NCI-H526 treated with DMSO at 0.1 percent for 48 hours (cell line): ENCODE data around the gene GNA15.

Experiments
- DNase-seq: peaks from one replicate; lab custom pipeline; 2025; lab: John Stamatoyannopoulos, UW

GNA15 gene

DNA sequence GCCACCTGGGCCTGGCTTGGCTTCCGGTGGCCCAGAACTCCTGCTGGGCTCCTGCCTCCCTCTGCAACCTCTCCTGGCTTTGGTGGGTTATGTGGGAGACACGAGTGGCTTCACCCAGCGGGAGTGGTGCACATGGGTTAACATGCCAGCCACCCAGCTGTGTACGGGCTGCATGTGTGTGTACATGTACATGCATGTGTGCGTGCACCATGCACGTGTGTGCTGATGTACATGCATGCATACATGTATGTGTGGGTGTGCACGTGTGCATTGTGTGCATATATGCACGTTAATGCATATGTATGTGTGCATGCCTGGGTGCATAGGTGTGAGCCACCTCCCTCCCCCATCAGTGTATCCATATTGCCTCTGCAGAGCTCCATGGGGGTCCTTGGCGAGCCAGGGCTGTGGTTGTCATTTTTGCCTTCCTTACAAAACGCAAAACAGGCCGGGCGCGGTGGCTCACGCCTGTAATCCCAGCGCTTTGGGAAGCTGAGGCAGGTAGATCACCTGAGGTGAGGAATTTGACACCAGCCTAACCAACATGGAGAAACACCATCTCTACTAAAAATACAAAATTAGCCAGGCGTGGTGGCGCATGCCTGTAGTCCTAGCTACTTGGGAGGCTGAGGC lies 29.2 kb upstream of the GNA15 start:
- no peak for DNase-seq

DNA sequence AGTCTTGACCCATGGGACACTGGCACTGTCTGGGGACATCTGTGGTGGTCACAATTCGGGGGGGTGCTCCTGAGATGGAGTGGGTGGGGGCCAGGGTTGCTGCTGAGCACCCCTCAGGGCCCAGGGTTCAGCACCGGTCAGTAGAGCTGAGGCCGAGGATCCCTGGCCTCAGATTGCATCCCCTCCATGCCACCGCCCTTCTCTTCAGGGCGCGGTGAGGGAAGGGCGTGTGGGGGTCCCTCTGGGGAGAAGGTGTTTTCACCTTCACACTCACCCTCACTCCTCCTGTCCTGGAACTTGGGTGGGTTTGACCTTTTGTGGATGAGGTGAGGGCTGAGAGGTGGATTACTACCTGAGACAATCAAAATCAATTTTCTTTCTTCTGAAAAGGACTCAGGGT lies 28.2 kb upstream of the GNA15 start:
- no peak for DNase-seq

DNA sequence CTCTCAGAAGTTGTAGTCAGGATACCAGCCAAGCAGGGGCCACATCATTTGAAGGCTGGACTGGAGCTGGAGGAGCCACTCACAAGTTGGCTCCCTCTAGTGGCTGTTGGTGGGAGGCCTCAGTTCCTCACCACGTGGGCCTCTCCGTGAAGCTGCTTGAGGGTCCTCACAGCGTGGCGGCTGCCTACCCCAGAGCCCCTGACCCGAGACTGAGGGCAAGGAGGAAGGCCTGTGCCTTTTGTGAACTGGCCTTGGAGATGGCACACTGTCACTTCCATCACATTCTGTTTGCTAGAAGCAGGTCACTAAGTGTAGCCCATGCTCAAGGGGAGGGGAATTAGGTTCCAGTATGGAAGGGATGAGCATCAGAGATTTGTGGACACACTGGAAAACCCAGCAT lies 27.1 kb upstream of the GNA15 start:
- DNase-seq = no peak

DNA sequence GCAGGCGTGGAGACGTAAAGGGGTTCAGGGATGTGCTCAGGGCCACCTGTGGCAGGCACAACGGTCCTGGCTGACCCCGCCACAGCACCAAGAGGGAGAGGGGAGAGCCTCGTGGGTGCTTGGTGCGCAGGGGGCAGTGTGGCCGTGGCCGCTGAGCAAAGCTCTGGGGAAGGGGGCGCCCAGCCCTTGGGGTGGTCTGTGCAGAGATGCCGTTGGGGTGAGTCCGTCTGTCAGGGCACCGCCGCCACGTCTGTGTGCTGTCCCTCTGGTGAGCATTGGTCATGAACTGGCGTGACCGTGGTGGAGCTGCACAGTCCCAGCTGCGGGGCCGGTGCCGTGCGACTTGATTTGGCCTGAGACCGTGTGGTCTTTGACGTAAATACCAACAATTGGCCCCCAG lies 26.3 kb upstream of the GNA15 start:
- DNase-seq = no peak

DNA sequence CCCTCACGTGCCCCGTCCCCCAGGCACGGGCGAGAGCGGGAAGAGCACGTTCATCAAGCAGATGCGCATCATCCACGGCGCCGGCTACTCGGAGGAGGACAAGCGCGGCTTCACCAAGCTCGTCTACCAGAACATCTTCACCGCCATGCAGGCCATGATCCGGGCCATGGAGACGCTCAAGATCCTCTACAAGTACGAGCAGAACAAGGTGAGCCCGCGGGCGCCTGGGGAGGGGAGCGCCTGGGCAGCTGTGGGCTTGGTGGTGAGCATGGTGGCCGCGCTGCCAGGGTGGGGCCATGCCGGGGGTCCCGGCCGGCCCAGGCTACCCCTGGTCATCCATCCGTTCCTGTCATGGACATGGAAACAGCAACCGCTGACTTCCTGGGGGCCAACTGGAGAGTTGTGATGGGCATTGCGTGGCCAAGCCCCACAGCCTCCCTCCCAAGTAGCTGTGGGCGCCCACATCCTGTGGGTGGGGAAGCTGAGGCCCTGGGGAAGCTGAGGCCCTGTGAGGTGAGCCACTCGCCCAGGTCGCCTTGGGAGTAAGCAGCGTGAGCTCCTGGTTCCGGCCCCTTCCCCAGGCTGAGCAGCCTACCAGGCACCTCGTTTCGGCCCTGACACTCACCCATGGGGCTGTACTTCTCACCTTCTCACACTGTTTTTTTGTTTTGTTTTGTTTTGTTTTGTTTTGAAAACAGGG lies 25.6 kb upstream of the GNA15 start:
- no peak for DNase-seq

DNA sequence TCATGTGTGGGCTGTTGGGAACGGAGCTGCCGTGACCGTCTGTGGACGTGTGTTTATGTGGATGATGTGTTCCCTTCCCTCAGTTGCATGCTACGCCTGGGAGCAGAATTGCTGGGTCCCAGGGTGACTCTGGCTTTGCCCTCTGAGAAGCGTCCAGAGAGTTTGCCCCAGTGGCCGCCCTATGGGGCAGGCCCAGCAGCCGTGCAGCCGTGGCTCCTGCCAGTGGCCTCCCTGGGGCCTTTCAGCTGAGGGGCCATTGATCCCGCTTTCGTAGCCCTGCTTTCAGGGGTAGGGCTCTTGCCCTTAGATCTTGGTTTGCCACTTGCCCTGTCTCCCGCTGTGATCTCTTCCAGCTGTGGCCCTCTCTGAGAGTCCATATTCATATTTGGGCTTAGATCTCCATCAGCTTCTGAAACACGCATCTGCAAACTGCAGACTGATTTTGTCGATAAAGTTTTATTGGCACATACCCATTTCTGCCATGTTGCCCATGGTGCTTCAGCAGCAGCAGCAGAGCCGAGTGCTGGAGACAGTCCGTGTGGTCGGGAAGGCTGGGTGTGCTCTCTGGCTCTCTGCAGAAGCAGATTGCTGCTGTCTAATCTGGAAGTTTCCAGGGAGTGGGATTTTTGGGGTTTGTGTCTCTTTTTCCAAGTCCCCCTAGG lies 24.1 kb upstream of the GNA15 start:
- no peak for DNase-seq

DNA sequence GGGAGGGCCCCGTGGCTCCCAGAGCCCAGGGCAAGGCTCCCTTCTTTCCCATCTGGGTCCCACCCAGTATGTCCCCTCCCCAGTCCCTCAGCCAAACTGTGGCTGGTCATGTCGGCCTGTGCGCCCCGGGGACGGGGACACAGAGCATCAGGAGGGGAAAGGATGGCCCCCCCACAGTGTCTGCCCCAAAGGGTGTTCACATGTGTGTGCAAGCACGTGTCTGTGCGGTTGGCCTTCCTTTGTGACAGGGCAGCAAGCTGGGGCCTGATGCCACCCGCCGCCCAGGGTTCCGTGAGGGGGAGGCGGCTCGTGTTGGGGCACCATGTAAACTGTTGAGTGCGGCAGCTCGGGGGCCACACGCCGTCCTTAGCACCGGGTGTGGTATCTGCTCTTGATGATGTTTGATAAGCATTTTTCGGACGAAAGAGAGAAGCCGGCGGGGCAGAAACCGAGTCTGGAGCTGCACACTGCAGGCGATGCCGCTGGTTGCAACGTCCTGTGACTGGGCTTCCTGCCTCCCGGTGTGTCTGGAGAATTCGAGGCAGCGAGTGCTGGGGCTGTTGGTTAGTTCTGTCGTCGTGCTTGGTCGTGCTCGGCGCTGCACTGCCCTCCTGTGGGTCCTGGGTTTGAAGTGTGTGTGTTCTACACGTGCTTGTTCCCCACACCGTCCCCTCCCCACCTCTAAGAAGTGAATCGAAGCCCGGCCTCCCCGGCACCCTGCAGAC lies 23.3 kb upstream of the GNA15 start:
- no peak for DNase-seq

DNA sequence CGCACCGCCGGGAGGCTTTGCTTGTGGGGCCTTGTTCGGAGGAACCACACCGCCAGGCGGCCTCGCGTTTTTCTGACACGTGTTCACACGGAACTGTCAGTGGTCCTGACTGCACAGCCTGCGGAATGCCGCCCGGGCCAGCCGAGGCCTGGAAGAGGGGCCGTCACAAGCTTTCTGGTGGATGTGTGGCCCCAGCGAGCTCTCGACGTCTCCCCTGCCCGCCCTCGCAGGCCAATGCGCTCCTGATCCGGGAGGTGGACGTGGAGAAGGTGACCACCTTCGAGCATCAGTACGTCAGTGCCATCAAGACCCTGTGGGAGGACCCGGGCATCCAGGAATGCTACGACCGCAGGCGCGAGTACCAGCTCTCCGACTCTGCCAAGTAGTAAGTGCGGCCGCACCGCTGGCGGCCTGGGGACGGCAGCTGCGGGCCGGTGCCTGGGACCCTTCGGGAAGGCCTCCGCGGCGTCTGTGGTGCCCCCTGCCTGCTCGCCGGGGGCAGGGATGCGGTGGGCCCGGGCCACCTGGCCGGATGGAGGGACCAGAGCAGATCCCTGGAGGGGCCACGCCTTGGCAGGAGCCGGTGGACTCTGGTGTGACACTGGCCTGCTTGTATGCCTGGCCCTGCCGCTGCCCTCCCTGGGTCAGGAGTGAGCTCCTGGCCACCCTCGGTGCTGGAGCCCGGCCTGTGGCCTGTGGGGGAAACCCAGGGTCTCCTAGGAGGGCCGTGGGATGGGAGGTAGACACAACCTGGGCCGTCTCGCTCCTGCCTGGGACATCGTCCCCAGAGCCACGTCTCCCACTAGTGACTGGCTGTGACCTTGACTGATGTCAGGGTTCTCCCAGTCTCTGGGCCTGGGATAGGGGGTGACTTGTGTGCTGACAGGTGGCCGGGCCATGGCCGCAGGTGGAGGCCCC lies 22.5 kb upstream of the GNA15 start:
- no peak for DNase-seq

DNA sequence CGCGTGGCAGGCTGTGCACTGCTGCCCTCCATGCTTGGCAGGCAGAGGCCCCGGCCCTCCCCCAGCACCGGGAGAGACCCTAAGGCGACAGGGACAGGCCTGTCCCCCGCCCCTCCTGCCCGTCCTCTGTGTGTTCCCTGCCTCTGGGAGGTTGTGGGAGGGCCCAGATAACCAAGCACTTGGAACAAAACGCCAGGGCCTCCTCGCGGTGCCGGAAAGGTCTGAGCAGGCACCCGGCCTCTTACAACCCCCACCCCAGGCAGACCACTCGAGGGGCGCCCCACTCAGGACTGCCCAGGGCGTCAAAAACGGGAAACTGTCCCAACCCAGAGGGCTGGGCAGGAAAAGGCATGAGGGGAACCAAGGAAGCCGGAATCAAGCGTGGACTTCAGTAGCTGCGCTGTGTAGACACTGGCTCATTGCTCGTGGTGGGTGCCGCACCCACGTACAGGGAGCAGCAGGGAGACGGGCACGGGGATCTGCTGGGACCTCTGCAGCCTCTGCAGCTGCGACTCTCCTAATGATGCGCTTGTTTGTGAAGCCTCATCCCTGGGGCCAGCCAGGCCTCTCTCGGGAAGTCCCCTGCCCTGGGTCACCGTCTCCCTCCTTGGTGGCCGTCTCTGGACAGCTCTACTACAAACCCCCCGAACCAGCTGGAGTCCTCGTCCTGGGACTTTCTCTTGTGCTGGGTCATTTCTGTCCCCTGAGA lies 21.7 kb upstream of the GNA15 start:
- DNase-seq = no peak

DNA sequence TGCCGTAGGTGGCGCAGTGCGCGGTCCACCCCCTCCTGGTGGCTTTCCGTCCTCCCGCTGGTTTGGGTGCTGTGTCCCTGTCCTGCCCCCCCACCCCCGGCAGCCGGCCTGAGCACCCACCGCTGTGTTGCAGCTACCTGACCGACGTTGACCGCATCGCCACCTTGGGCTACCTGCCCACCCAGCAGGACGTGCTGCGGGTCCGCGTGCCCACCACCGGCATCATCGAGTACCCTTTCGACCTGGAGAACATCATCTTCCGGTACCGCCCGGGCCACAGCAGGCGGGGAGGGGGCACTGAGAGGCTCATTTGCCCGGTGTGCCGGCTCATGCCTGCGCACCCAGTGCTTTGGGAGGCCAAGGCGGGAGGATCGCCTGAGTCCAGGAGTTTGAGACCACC lies 21.0 kb upstream of the GNA15 start:
- no peak for DNase-seq

DNA sequence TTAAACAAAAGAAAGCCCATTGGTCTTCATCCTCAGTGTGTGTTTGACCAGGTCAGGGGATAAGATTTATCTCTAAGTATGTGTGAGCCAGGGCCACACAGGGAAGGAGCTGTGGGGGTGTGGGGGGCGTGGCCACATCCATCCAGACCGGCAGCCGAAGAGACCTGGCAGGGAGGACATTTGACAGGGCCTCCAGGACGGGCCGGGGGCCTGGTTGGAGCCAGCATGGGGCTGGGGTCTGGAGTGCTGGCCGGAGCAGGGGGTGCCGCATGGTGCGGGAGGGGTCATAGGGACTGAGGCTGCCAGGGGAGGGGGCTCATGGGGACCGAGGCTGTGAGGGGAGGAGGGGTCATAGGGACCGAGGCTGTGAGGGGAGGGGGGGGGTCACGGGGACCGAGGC lies 20.4 kb upstream of the GNA15 start:
- no peak for DNase-seq

DNA sequence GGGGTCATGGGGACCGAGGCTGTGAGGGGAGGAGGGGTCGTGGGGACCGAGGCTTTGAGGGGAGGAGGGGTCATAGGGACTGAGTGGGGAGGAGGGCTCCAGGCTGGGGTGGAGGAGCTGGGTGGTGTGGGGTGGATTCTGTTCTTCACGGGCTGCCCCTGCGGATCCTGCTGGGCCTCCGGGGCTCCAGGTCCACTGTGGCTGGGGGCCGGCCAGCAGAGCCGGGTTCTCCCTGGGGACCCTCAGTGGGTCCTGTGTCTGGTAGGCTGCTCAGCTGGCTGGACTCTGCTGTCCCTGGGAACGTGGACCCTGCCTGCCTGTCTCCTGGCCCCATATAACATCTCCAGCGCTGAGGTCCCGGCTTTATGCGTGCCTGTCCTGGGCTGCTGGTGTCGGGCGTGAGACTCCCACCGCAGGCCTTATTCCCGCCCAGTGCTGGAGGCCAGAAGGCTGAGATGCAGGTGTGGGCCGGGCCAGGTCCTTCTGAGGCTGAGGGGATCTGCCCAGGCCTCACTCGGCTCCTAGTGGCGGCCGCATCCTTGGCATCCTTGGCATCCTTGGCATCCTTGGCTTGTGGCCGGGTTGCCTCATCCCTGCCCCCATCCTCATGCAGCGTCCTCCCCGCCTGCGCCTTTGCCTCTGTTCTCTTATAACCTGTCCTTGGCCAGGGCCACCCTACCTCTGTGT lies 19.8 kb upstream of the GNA15 start:
- no peak for DNase-seq

DNA sequence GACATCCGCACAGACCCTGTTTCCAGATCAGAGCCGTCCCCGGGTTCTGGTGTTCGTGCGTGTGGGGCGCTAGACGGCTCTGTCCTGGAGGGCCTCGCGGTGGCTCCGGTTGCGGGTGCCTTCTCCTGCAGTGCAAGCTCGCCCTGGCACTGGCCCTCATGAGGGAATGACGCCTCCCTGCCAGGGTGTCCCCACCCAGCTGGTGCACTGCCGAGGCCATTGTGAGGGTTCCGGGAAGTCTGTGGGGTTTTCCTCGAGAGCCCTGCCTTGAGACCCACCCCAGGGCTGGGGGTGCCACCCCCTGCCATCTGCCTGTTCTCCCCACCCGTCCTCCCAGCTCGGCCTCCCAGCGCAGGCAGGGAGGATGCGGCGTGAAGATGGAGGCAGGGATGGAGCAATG lies 19.2 kb upstream of the GNA15 start:
- no peak for DNase-seq

DNA sequence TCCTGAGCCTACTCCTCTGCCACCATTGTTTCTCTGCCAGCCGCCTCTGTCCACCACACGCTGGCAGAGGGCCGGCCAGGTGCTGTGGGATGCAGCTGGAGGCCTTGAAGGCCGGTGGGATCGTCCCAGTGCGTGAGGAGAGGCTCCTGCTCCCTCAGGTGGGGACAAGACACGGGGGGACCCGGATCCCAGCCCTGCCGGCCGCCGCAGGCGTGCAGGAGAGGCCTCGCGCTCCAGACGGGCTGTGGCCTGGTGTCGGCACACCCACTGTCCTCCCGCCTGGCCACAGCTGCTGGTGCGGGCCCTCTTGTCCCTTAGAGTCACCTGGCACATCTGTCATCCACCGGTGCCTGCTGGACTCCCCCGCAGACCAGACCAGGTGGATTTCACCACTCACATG lies 18.1 kb upstream of the GNA15 start:
- no peak for DNase-seq

DNA sequence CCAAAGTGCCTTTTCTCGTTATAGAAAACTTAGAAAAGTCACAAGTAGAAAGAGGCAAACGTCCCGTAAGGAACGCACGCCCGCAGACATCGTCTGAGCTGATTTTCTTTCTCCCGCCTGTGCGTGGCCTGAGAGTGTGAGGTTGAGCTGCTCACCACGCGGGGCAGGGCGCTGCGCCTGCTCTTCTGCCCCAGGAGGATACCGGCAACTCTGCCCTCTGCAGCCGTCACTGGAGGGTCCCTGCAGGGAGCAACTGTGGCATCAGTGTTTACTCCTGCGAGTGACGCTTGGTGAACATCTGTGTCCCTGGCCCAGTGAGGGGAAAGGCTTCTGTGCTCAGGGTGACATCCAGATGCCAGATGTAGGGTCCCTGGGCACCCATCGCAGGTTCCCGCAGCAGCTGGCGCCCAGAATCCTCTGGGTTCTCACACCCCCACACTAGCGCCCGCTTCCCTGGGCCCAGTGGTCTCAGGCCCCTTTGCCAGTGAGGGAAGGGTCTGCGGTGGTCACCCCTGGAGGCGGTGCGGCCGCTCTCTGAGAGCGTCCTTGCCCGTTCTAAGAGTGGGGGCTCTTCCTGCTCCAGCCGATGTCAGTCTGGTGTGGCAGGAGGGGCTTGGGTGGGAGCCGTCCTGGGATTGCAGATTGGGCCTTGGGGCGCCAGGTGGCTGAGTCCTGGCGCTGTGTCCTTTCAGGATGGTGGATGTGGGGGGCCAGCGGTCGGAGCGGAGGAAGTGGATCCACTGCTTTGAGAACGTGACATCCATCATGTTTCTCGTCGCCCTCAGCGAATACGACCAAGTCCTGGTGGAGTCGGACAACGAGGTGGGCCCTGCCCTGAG lies 17.4 kb upstream of the GNA15 start:
- no peak for DNase-seq

DNA sequence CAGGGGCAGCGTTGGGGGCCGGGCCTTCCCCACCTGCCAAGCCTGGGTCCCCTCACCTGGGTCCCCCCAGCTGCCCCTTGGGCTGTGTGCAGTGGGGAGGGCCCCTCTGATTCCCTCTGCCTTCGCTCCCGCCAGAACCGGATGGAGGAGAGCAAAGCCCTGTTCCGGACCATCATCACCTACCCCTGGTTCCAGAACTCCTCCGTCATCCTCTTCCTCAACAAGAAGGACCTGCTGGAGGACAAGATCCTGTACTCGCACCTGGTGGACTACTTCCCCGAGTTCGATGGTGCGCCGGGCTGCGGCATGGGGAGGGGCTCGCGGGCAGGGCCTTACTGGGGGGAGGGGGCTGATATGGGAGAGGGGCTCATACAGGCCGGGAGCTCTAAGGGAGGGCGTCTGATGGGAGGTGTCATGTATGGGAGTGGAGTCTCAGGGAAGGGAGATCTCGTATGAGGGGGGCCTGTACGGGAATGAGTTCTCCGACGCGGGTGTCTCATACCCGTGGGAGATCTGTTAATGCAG lies 16.7 kb upstream of the GNA15 start:
- no peak for DNase-seq

DNA sequence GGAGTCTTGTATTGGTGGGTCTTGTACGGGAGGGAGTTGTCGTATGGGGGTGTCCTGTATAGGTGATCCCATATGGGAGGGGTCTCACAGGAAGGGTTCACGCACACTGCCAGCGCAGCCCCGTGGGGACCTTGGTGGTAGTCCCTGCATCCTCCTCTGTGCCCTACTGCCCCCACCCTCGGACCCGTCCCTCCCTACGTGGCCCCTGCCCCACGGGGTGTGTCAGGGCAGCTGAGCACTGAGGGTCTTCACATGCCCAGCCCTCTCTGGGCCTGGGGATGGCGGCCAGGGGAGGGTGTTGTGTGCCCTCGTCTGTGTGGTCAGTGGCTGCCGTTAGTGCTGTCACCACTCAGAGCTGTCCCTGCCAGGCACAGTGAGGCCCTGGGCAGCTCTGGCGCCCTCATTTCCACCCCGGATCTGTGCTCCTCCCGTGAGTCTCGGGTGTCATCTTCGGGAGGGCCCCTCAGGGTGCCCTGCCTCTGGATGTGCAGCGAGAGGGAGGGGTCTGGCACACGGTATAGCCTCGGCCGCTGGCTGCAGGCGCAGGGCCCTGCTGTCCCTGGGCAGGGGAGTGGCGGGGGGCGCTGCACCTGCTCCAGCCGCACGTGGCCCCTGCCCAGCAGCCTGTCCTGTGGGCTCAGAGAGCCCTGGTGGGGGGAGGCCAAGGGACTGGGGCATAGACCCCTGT lies 16.0 kb upstream of the GNA15 start:
- DNase-seq = no peak

DNA sequence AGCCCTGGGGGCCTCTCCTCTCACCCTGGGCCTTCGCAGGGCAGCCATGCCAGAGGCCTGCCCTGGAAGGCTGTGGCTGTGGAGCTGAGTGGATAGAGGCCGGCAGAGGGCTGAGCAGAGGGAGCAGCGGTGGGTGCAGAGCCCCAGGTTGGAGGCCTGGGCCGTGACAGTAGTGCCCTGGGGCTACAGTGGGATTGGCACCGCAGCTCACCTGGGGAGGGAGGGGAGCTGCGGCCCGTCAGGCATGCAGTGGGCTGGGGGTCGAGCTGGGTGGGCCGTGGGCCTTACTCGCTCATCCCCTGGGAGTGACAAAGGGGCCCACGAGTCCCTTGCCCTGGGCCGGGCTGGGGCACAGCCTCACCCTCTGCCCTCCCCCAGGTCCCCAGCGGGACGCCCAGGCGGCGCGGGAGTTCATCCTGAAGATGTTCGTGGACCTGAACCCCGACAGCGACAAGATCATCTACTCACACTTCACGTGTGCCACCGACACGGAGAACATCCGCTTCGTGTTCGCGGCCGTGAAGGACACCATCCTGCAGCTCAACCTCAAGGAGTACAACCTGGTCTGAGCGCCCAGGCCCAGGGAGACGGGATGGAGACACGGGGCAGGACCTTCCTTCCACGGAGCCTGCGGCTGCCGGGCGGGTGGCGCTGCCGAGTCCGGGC lies 15.1 kb upstream of the GNA15 start:
- no peak for DNase-seq
